IPS-NIHi7 (cell line): ENCODE data around the gene ZEB2.

Experiments
- DNase-seq: peaks from one replicate; pipeline ENCODE4 v3.0.0; 2012; ENCODE audit warnings: mixed read lengths; ENCODE audit errors: extremely low spot score

The ZEB2 gene

GRCh38 chr2:144519934-144520731 is at the start of gene ZEB2:
Gene ZEB2, minus strand, starts transcription at chr2:144520119. Its CDS starts 2,769 bp downstream, at chr2:144517350.
- DNase-seq = no peak

DNA sequence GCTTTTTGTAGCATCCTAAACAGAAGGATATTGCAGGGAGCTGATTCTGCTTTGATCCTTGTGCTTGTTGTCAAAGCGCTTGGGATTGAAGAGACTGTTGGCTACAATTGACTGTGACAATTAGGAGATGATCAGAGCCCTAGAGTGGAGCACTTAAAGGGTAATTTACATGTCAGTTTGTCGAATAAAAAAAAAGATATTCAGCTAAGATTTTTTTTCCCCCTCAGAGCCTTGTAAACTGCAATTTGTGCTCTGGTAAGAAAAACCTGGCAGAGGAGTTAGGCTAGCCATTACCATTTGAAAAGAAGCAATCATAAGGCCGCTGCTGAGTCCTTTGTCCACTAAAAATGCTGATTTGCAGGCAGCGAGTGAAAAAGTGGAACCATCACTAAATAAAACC is 47.8 kb upstream of the ZEB2 start:
- peak; percentile 39 for DNase-seq

DNA sequence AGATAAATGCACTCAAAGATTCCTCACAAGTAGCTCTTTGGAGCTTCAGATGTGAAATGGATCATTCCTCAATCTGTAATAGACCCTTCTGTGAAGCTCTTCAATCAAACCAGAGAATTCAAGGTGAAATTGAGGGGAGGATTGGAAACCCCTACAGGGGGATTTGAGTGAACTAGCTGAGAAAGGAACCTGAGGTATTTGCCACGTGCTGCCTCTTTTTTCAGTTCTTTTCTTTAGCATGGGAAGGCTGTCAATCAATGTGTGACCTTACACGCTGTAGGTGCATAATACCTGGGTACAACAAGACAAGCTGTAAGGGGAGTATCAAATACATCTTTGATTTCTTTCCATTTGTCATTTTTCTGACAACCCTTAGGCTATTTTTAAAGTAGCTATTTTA is 46.5 kb upstream of the ZEB2 start:
- DNase-seq = no peak

DNA sequence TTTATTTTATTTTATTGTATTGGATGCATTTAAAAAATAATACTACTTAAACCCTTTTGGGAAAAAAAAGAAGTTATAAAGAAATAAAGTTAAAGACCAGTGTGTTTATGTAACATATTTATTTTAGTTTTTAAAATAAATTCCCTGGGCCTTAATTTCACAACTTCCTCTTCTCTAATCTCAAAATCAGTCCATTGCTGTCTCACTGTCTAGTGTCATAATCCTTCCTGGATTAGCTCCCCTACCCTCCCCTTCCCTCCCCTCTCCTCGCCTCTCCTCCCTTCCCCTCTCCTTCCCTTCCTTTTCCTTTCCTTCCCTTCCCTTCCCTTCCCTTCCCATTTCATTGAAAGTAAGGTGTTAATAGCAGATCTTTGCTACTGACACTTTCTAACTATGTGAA is 40.3 kb upstream of the ZEB2 start:
- DNase-seq = no peak

- no peak for DNase-seq
These were observed 39.8 kb upstream of the ZEB2 start for GRCh38 chr2:144559681-144560080.

- no peak for DNase-seq
These were observed 39.3 kb upstream of the ZEB2 start for GRCh38 chr2:144559242-144559641.

- DNase-seq = no peak
These were observed 34.7 kb upstream of the ZEB2 start for GRCh38 chr2:144554492-144555210.

DNA sequence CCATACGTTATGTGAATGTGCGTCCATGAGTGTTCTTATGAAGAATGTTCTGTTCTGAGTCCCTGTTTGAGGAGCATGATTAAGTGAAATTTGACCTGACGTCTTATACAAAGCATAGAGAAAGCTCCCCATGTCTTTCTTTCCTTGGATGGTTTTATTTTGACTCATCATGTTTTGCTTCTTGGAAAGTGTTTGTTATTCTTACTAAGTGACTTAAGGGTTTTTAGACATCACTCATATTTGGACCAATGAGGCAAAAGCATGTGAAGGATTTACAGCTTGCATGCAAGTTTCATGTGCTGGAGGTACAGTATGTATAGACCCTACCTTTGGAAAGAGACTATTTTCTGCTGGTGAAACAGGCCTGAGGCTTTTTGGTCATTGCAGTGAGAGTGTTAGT is 33.5 kb upstream of the ZEB2 start:
- no peak for DNase-seq

GRCh38 chr2:144552821-144553220 is 32.9 kb upstream of the ZEB2 start:
- DNase-seq = no peak

- no peak for DNase-seq
These were observed 31.0 kb upstream of the ZEB2 start for GRCh38 chr2:144550911-144551310.

GRCh38 chr2:144550084-144550483 is 30.2 kb upstream of the ZEB2 start:
- DNase-seq = no peak

DNA sequence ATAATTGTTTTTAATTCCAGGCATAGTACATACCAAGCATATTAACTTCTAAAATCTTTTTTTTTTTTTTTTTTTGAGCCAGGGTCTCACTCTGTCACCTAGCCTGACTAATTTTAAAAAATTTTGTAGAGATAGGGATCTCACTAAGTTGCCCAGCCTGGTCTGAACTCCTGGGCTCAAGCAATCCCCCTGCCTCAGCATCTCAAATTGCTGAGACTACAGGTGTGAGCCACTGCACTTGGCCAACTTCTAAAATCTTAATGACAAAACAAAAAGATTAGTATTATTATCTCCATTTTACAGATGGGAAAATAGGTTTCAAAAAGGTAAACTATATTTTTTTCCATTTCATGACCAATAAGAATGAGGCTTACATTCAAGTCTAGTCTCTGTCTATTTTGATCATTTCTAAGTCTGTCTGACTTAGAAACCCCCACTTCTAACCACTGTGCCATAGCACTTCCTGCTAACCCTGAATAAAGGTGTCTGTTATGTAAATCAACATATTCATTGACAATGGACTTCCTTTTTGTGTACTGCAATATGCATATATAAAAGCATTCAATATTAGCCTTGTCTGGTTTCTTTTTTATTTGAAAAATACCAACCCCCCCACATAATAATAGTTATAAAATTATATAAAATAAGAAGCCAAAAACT is 28.7 kb upstream of the ZEB2 start:
- no peak for DNase-seq

DNA sequence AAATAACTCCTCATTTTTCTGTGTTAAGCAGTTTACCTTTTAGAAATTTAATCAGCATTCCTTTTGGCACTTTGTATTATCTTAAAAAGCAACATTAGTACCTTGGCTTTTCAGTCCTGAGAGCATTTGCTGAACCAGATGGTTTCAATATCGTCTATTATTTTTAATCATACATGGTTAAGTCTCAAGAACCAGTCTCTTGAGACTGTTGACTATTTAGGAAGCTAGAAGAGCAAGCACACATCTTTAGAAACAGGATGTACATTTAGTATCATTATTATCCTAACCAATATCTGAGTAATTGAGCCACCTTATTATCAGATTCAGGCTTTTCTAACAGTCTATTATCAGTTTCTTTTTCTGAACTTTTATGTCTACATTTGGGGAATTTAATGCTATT is 28.2 kb upstream of the ZEB2 start:
- DNase-seq = no peak

- DNase-seq = no peak
These were observed 27.6 kb upstream of the ZEB2 start for GRCh38 chr2:144547494-144547893.

- no peak for DNase-seq
These were observed 27.0 kb upstream of the ZEB2 start for GRCh38 chr2:144546933-144547332.

- DNase-seq = no peak
These were observed 25.9 kb upstream of the ZEB2 start for GRCh38 chr2:144545787-144546186.

- DNase-seq = no peak
These were observed 24.1 kb upstream of the ZEB2 start for GRCh38 chr2:144544053-144544452.

- no peak for DNase-seq
These were observed 21.5 kb upstream of the ZEB2 start for GRCh38 chr2:144541396-144541795.

- no peak for DNase-seq
These were observed 19.4 kb upstream of the ZEB2 start for GRCh38 chr2:144539289-144539782.

DNA sequence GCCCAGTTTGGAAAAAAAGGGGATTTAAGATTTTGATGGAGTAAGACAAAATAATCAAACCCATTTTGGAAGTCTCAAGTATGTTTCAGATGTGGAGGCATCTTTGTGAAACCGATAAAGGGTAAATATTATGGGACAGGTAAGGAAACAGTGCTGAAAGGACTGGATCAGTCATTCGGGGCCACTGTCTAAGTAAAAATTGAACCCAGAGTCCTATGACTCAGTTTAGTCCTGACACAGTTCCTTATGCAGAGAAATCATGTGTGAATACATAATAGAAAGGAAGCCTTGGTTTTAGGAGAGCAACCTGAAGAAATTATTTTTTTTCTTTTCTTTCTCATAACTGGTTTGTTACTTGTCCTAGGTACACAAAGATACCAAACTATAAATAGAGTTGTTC is 15.4 kb upstream of the ZEB2 start:
- DNase-seq = no peak

DNA sequence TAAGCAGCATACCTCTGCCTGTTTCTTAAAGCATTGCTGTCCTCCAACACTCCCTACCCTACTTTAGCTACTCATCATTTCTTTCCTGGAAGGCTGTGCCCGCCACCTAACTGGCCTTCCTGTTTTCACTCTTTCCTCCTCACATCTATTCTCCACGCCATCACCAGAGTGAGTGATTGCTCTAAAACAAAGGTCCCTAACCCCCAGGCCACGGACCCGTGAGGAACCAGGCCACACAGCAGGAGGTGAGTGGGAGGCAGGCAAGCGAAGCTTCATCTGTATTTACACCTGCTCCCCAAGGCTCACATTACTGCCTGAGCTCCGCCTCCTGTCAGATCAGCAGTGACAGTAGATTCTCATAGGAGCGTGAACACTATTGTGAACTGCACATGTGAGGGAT is 13.3 kb upstream of the ZEB2 start:
- no peak for DNase-seq

- no peak for DNase-seq
These were observed 10.7 kb upstream of the ZEB2 start for GRCh38 chr2:144530596-144530995.

DNA sequence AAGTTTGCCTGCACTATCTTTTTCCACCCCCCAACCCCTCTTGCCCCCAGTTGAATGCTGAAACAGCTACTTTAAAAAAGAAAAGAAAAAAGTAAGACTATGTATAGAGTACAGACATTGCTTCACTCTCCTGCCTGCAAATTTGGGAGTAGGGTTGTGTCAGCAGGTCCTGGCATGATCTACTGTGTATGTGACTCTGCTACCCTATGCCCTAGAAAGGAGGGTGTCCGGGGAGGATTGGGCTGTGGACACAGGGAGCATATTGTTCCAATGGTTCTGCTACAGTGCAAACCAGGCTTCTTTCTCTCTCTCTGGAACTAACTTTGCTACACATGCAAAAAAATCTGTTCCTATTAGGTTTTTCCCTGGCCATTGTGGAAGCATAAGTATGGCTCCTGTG is 9.9 kb upstream of the ZEB2 start:
- DNase-seq = no peak
